Measurements from ENCODE around the gene TPSD1.
"Not testable (repeated sequence)": the region's sequence is repeated elsewhere in the genome, so short reads cannot be mapped to it uniquely, and the experiment has no call there.

Gene TPSD1

DNA sequence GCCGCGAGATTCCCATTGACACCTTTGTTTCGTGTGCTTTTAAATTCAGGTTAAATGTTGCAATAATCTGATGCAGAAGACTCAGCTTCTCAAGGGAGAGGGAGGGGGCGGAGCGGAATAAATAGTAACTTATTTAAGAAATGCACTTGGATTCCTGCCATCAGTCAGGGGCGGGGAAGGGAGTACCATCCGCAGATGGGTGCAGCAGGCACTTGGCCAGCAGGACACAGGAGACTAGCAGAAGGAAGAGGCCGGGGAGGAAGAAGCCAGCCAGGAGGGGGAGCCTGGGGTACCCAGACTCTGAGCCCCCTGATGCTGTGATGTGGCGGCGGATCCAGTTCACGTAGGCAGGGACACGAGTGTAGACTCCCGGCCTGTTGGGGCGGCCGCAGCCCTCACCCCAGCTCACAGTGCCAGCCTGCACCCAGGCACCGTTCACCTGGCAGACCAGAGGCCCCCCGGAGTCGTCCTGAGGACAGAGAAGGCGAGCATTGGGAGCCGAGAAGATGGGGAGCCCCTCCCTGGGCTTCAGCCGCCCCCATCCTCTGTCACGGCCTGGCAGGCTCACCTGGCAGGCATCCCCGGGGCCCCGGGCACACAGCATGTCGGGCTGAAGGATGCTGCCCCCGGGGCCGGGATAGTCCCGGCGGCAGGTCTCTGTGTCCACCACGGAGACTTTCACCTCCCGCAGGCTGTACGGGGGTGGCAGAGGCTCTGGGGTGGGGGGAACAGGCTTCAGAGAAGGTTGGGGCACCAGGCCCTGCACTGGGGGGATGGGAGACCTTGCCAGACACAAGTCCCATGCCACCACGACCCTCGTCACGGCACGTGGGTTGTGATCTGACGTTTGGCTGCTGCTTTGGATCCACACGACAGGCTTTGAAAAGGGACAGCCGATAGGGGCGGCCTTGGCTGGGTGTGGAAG is 34.0 kb upstream of the TPSD1 start:
- no peak for DNase-seq

DNA sequence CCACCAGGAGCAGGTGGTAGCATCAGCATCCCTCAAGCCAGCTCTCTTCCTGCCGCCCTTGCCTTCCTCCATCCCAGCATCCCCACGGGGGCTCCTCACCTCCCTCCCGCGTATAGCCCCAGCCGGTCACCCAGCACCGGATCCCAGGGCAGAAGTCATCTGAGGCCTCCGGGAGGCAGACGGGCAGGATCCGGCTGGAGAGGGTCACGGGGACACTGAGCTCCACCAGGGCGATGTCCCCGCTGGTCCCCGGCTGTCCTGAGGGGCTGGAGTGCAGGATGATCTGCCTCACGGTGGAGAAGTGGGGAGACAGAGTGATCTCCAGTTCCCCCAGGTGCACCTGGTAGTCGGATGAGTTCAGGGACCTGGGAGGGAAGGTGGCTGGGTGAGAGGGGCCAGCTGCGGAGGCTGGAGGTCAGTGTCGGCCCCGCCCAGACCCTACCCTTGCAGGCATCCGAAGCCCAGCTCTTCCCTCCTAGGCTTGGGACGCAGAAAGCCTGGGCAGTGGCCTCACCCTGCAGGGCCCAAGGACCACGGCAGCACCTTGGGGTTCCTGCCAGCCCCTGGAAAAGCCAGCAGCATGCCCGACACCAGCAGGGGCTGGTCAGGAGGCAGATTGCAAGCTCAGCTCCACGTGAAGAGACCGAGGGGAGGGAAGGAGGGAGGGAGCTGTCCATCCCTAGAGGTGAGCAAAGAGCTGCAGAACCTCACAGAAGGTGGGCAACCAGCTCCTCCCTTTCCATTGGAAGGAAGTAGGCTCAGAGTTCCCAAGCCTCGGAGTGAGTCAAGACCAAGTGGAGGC is 33.1 kb upstream of the TPSD1 start:
- no peak for DNase-seq

DNA sequence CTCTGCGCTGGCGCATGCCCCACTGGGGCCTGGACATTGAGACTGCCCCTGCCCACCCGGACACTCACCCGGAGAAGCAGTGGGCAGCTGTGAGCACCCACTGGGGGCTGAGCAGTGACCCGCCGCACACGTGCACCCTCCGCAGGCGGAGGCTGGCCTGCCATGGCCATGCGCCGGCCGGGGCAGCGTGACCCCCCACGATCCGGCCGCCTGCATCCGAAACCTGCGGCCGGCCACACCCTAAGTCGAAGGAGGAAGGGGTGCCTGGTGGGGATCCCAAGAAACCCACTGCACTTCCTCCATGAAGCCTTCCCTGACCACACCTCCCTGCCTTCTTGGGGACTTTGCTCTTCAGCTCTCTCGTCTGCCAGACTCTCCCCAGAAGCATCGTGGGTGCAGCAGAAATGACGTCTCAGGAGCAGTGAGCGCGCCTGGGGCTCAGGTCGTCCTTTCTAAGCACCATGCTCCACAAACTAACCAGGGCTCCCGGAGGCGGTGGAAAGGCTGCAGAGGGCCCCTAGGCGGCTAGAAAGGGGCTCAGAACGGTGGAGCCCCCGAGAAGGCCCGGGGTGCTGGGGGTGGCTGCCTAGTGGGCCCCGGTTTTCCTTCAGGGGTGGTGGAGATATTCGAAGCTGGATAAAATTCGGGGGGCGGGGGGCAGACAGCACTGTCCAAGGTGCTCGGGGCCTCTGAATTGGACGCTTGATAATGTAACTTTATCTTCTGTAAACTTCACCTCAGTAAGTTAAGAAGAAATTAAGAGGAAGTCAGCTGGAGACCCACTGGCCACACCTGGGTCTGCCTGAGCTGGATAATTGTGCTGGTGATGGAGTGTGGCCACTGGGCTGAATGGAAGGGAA is 32.3 kb upstream of the TPSD1 start:
- no peak for DNase-seq

DNA sequence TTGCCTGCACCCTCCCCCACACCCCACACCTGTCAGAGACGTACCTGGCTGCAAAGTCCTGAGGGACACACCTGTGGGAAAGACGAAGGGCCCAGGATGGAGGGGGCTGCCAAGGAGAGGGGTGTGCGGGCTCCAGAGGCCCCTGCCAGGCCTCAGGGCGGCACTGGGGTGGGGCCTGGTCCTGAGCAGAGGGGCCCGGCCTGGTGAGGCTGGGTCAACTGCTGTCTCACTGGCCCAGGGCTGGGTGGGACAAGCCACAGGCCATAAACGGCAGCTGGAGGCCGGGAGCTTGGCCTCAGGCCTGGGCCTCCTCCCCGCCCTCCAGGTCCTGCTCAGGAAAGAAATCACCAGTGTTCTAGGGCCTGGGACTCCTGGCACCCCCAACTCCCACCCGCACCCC is 31.3 kb upstream of the TPSD1 start:
- no peak for DNase-seq

GRCh38 chr16:1225051-1225451 is 30.8 kb upstream of the TPSD1 start, which contains the start of gene TPSG1:
Gene TPSG1, minus strand, starts transcription at chr16:1225268. Its CDS starts 16 bp downstream, at chr16:1225252.
- no peak for DNase-seq

DNA sequence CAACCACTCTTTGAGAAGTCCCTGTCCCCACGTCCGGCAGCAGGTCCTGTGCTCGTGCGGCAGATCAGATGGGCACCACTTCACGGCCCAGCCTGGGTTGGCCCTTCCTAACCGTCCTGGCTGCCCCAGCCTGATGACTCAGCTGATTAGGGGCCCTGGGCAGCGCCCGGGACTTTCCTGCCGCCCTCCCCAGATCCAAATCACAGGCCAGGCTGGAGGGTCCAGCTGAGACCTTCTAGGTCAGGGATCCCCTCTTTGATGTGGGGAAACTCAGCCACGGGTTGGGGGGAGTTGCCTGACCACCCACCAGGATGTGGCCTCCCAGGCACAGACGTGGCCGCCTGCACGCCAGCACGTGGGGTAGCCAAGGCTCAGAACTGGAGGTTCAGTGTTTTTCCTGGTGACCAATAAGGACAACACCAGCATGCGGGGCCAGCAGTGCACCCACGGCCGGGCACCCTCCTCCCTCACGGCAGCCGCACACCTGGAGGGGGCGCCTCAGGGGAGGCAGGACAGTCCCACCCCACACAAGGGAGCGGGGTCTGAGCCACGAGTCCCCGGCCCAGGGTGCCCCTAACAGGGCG is 30.0 kb upstream of the TPSD1 start:
- not testable (repeated sequence) for DNase-seq

DNA sequence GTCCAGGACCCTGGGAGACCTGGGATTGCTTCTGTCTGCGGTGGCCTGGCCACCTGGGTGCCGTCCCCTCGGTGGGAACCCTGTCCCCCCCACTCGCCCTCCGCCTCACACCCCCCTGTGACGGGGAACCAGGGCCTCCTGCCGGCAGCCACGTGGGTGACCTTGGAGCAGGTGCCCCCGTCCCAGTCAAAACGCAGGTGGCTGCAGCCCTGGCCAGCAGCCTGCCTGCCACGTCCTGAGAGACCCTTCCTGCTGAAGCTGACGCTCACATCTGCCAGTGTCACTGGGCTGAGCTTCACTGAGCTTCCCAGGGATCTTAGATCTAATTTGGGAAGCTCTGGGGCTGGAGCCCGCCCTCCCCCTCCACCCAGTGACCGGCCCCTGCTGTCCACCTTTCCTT is 29.2 kb upstream of the TPSD1 start:
- not testable (repeated sequence) for DNase-seq

- DNase-seq = not testable (repeated sequence)
Observed at GRCh38 chr16:1228227-1228626, 27.6 kb upstream of the TPSD1 start.

GRCh38 chr16:1229476-1229875 is 26.4 kb upstream of the TPSD1 start:
- not testable (repeated sequence) for DNase-seq

- not testable (repeated sequence) for DNase-seq
Observed at GRCh38 chr16:1230084-1230470, 25.8 kb upstream of the TPSD1 start, which contains the start of gene TPSB2. Gene TPSB2, minus strand, starts transcription at chr16:1230184. Its CDS starts 233 bp downstream, at chr16:1229951.

DNA sequence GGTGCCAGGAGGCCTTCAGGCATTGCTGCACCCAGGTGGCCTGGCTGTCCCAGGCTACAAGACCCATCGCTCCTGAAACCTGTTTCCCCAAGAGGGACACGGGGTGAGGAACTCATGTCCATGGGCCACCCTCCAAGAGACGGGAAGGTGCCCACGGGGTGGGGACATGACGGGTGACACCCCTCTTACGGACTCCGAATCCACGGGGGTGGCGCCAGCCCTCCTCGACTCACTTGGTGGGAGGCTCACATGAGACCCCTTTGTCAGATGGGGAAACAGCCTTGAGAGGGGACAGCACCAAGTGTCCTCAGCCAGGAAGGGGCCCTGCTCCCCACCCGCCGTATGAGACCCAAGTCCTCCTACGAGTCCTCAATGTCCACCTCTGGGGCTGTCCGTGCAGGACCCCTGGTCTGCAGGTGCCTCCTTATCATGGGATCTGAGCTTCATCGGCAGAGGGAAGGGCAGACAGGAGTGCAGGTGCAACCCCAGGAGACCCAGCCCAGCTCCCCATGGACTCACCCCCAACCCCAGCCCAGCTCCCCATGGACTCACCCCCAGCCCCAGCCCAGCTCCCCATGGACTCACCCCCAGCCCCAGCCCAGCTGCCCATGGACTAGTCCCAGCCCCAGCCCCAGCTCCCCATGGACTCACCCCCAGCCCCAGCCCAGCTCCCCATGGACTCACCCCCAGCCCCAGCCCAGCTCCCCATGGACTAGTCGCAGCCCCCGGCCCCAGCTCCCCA is 25.2 kb upstream of the TPSD1 start:
- not testable (repeated sequence) for DNase-seq

- DNase-seq = not testable (repeated sequence)
Observed at GRCh38 chr16:1231301-1231700, 24.6 kb upstream of the TPSD1 start.

DNA sequence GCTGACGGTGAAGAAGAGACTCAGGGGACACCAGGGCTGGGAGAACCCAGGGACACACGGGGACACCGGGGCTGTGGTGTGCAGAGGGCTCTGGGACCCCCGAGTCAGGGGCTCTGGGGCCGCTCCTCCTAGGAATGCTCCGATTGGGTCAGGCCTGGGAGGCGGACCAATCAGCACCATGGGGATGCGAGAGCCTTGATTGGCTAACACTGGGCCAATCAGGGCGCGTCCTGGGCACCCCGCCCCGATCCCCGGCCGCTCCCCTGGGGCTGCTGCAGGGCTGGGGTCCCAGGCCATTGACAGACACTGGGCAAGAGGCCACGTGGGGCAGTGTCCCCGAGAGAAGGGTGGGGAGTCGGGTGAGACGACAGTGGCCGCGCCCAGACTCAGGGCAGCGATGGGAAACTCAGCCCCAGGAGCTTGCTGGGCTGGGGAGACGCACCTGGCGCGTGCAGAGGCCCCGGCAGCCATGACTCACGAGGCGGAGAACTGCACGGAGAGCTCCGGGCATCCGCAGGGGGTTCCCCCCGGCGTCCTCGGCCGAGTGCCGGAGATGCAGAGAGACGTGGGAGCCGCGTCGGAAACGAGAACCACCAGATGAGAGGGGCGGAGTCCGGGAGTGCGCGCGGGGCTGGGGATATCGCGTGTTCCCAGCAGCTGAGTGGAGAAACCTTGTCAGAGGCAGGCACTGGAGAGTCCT is 23.7 kb upstream of the TPSD1 start:
- not testable (repeated sequence) for DNase-seq

GRCh38 chr16:1236659-1237058 is 19.2 kb upstream of the TPSD1 start:
- DNase-seq = not testable (repeated sequence)

GRCh38 chr16:1237990-1238389 is 17.9 kb upstream of the TPSD1 start:
- no peak for DNase-seq

DNA sequence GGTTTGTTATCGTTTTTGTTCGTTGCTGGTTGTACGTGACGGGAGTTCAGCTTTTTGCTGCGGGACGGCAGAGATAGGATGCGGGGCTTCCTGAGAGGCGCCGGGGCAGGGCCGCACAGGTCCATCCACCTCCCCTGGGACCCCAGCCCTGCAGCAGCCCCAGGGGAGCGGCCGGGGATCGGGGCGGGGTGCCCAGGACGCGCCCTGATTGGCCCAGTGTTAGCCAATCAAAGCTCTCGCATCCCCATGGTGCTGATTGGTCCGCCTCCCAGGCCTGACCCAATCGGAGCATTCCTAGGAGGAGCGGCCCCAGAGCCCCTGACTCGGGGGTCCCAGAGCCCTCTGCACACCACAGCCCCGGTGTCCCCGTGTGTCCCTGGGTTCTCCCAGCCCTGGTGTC is 17.0 kb upstream of the TPSD1 start:
- DNase-seq = not testable (repeated sequence)

- not testable (repeated sequence) for DNase-seq
Observed at GRCh38 chr16:1239575-1239974, 16.3 kb upstream of the TPSD1 start.

DNA sequence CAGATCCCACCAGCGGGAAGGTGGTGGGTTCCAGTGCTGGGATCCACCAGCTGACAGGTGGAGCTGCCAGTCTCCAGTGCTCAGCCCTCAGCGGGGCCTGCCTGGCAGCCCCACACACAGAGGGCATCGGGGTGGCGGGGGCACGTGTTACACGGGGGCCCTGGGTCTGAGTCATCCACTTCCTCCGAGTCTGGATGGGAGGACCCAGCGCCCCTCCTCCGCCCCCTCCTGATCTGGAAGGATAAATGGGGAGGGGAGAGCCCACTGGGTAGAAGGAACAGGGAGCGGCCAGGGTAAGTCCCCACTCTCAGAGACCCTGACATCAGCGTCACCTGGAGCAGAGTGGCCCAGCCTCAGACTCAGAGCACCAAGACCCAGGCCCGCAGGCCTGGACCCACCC is 15.4 kb upstream of the TPSD1 start, which contains the start of gene TPSAB1:
TSS of gene TPSAB1 (plus strand) at position 270 of the 400 bp plus-strand sequence. CDS start 234 bp downstream, outside the sequence.
- DNase-seq = not testable (repeated sequence)

- not testable (repeated sequence) for DNase-seq
Observed at GRCh38 chr16:1241081-1241480, 14.8 kb upstream of the TPSD1 start.

GRCh38 chr16:1243363-1243762 is 12.5 kb upstream of the TPSD1 start:
- DNase-seq = not testable (repeated sequence)
